HG03457 (cell line): ENCODE data around the gene KBTBD13.
A peak's percentile ranks its signal among the peaks of the same experiment; 100 is the strongest.
"Not testable (repeated sequence)": the region's sequence is repeated elsewhere in the genome, so short reads cannot be mapped to it uniquely, and the experiment has no call there.

Experiments
- ATAC-seq: cut with Tn5 transposase; IDR thresholded peaks from one replicate; pipeline ENCODE4 v1.9.1; 2021; ENCODE audit warnings: moderate number of reproducible peaks; ENCODE audit not compliant: unreplicated experiment

The KBTBD13 gene

DNA sequence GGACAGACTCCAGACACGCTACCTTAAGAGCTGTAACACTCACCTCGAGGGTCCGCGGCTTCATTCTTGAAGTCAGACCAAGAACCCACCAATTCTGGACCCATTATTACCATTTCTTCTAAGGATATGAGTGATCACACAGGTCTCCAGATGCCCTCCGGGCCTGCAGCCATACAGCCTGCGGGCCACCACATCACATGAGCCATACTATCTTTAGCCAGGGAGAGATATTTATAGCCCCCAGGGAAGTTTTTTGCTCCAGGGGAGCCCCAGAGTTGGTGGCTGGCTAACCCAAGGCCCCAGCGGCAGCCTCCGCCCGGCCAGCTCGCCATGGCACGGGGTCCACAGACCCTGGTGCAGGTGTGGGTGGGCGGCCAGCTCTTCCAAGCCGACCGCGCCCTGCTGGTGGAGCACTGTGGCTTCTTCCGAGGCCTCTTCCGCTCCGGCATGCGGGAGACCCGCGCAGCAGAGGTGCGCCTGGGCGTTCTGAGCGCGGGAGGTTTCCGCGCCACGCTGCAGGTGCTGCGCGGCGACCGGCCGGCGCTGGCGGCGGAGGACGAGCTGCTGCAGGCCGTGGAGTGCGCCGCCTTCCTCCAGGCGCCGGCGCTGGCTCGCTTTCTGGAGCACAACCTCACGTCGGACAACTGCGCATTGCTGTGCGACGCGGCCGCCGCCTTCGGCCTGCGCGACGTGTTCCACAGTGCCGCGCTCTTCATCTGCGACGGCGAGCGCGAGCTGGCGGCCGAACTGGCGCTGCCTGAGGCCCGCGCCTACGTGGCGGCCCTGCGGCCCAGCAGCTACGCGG, at the start of gene KBTBD13:
KBTBD13 (plus strand) TSS at position 261 of the 805 bp plus-strand sequence; CDS start at position 331, 70 bp downstream.
- no peak for ATAC-seq

DNA sequence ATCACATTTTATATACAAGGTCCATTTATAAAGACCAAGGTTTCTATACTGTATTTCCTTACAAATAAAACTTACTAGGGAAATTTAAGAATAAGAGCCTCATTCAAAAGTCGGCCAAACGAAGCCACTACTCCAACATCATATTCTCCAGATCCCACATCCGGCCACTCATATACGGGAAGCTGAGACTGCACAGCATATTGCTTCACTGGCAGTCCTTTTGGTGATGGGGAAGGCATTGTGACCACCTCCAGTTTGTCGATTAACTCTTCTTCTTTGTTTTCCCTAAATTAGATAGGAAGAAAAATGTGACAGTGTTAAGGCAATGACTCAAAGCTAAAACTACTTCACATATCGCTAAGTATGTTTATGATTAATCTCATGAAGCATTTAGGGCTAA, 49.8 kb upstream of the KBTBD13 start:
- no peak for ATAC-seq

DNA sequence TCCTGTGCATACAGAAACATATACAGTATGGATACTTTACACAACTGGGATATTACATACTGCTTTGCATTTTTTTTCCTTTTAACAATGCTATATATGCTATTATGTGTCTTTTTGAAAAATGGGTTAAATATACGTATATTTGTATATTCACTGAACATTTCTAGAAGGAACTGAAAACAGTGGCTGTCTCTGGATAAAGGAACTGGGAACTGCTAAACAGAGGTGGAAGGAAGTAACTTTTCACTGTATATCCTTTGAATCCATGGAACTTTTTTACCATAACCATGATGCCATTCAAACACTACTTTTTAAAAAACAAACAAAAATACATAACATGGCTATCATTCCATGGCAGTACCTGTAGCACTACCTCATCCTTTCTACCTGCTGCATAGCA, 49.0 kb upstream of the KBTBD13 start:
- no peak for ATAC-seq

DNA sequence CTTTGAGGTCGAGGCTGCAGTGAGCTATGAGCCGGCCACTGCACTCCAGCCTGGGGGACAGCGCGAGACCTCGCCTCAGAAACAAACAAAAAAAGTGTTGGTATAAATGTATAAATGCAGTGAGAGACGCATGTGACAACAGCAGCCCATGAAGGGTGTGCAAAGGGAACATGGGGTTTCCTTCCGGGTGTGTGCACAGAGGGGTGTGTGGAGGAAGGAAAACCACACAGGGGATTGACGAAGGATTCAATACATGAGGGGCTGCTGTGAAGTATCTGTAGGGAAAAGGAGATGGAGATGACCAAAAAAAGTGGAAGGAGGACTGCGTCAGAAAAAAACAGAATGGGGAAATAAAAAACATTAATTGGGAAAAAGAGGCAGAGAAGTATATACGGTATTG, 48.2 kb upstream of the KBTBD13 start:
- no peak for ATAC-seq

DNA sequence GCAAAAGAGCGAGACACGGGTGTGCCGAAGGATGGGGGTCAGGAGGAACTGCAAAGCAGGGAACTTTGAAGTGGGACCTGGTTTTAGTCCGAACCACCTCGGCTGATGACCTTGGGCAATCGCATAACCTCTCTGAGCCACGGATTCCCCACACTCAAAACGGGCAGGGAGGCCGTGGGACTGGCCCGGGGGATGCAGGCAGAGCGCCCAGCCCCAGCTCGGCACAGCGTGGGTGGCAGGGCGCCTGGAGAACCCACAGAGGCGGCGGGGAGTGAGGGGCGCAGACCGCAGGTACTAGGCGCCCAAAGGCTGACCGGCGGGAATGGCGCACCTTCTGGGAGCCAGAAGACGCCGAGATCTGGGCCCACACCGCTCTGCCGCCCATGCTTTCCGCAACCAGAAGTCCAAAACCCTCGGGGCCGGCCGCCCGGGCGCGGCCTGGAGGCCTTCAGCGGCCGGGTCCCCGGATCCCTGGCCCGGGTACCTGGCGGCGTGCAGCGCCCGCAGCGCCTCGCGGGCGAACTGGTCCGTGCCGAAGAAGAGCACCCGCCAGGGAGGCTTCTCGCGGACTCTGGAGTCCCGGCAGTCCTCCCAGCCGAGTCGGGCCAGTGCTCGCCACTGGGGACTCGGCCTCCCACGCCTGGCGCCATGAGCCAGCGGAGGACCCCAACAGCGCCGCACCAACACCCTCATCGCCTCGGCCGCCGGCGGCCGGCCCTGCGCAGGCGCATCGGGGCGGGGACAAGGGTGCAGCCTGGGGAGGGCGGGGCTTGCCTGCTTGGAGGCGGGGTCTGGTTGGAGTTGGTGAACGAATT, 47.4 kb upstream of the KBTBD13 start, which contains the start of gene MTFMT:
MTFMT (minus strand) TSS at position 719 of the 815 bp plus-strand sequence; CDS start at position 693, 26 bp downstream.
- no peak for ATAC-seq

DNA sequence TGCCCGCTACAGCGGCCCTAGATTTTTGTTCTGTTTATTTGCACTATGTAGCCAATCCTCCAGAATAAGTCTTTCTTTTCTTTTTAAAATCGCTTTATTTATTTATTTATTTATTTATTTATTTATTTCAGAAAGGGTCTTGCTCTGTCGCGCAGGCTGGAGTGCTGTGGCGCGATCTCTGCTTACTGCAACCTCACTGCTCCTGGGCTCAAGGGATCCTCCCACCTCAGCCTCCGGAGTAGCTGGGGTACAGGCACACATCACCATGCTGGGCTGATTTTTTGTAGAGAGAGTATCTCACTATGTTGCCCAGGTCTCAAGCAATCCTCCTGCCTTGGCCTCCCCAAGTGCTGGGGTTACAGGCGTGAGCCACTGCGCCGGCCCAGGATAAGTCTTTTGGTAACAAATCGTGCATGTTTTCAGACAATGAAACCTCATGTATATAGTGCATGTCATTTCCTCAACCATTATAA, 46.8 kb upstream of the KBTBD13 start:
- no peak for ATAC-seq

DNA sequence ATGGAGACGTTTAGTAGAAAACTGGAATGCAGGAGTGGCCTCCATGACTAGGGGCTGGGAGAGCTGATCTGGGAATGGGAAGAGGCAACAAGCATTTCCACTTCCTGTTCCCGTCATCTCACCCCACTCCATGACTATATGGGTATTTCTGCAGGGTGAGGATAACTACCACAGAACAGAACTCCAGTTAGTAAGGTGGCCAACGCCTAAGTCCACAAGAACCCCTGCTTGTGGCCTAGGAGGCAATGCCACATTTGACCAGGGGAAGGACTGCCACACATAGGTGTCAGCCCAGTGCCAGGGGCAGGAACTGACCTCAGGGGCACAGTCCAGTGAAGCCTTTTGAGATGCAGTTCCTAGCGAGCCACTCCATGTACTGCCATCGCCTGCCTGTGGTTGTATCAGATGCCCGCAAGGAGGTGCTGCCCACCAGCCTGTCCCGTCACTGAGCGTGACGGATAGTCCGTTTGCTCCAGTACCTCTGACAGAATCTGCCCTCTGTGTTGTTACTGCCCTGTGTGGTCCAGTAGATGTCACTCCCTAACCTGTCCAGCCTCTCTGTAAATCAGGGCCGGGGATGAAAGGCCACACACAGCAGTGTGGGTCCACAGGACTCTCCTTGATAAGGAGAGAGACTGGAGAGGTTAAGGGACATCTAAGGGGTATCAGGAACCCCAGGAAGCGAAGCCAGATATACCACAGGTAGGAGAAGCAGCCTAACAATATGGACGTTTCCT, 43.6 kb upstream of the KBTBD13 start:
- no peak for ATAC-seq

DNA sequence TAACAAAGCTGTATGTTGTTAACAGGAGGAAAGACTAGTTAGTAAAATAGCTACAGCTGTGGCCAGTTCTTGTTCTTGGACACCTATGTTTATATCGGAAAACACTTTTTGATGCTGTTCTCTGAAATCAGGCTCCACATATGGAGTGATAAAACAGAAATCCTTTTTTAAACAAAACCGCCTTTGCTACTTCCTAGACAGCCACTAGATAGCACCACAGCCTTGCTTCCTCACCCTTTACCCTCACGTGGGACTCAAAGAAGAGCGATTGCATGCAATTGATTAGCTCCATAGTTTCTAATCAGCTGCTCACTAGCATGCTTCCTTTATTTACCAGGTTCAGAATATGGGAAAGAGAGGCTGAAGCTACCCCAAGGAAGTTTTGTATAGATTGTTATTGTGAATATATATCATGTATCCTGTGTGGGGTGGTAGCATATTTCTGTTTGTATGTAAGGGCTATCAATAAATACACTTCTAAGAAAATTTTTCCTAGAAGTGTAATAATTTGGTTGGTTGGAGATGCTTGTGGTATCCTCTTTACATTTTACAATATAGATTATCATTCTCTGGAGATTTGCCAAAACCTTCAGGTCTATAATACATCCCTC, 42.8 kb upstream of the KBTBD13 start:
- ATAC-seq = no peak

DNA sequence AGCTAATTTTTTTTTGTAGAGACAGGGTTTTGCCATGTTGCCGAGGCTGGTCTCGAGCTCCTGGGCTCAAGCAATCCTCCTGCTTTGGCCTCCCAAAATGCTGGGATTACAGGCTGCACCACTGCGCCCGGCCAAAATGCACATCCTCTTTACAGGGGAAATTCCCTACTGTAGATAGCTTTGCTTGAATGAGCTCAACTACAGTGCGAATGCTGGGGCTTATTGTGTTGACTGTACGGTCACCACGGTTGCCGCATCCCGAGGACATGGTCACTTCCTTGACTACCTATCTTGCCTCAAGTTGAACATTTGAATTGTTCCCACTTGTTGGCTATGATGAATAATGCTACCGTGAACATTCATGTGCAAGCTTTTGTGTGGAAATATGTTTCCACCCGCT, 41.8 kb upstream of the KBTBD13 start:
- ATAC-seq = no peak

DNA sequence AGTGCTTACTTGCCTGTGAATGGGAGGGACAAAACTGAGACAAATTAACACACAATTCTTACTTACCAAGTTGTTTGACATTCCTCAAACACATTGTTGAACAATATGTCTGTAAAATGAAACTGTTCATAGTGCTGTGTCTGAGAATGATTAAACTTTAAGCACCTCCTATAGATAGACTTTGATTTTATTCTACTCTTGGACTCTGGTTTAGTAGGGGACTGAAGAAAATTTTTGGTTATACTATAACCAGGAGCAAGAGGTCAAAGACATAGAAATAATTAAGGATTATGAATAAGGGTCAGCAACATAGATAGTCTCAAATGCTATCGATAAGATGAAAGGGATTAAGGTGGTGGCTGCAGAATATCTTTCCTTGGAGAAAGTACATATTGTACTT, 39.2 kb upstream of the KBTBD13 start:
- ATAC-seq = no peak

DNA sequence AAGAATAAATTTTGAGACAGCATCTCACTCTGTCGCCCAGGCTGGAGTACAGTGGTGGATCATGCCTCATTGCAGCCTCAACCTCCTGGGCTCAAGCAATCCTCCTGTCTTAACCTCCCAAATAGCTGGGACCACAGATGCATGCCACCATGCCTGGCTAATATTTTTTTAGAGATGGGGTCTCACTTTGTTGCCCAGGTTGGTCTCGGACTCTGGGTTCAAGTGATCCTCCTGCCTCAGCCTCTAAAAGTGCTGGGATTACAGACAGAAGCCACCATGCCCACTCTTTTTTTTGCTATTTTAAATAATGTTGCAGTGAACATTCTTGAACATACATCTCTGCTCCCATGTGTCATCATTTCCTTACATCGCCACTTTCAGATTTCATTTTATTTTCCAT, 38.1 kb upstream of the KBTBD13 start:
- ATAC-seq = no peak

DNA sequence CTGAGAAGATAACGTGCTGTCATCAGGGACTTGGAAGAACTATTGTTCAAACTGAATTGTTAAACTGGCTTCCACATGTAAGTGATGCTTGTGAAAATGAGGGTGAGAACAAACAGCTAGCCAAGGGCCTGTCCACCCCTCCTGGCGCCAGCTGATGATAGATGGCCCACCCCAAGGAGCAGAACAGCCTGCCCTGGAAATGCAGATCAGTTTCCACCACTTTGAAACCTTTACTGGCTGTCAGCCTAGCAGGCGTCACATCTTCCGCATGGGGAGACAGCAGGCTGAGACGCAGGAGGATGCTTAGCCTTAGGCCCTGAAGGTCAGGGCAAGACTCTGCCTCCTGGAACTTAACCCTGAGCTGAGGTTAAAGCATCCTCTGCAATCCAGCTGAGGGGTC, 37.7 kb upstream of the KBTBD13 start:
- ATAC-seq = no peak

DNA sequence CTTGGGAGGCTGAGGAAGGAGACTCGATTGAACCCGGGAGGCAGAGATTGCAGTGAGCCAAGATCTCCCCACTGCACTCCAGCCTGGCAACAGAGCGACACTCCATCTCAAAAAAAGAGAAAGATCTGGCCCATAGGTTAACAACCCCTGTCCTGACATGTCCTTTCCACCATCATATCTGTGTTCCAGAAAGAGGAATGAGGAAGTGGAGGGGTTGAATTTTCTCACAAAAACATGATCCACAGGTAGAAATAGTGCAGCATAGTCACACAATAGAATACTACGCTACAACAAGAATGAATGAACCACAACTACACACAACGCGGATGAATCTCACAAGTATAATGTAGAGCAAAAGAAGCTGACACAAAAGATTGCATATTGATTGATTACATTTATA, 36.1 kb upstream of the KBTBD13 start:
- no peak for ATAC-seq

DNA sequence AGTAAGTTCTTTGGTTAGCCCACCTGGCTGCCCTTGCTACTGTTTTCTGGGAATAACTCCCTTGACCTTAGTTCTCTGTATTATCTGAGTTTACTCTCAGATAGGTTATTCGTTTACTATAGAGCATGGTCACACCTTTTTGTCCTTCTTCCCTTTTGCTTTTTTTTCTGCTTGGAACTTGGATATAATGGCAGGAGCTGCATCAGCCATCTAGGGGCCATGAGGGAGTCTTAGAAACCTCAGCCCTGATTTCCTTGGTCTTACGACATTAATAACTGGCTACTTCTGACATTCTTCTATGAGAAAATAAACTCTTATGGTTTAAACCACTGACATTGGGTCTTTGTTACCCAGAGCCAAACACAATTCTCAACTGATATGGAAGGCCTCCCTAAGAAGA, 34.8 kb upstream of the KBTBD13 start:
- no peak for ATAC-seq

DNA sequence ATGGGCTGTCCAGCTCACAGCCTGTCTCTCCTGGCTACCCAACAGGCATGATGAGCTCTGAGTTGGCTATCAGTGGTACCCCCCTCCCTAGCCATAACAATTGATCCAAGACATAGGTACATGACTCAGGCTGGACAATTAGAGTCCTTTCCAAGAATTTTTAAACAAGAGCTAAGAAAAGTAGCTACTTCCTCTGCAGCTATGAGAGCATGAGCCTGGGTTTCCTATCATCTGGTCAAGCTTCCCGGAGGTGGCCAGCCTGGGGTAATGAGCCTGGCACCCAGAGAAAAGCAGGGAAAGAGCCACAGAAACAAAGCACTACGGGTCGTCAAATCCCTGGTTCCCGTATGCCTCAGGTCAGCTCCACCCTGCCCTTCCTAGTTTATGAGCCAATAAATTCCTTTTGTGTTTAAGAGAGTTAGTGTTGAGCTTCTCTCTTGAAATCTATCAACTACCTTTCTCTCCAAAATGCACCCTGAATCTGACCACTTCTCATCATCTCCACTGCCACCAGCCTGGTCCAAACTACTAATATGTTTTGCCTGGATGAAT, 33.7 kb upstream of the KBTBD13 start:
- ATAC-seq = no peak

DNA sequence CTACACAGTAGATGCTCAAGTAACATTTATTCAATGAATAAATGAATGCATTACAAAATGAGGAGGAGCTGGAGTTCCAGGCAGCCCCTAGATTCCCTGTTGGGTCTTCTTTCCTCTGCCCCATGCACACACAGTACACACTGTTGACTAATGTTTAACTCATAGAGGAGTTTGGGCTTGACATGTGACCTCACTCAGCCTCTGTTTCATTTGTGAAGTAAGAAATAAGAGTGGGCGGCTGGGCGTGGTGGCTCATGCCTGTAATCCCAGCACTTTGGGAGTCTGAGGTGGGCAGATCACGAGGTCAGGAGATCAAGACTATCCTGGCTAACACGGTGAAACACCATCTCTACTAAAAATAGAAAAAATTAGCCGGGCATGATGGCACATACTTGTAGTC, 32.3 kb upstream of the KBTBD13 start:
- not testable (repeated sequence) for ATAC-seq

DNA sequence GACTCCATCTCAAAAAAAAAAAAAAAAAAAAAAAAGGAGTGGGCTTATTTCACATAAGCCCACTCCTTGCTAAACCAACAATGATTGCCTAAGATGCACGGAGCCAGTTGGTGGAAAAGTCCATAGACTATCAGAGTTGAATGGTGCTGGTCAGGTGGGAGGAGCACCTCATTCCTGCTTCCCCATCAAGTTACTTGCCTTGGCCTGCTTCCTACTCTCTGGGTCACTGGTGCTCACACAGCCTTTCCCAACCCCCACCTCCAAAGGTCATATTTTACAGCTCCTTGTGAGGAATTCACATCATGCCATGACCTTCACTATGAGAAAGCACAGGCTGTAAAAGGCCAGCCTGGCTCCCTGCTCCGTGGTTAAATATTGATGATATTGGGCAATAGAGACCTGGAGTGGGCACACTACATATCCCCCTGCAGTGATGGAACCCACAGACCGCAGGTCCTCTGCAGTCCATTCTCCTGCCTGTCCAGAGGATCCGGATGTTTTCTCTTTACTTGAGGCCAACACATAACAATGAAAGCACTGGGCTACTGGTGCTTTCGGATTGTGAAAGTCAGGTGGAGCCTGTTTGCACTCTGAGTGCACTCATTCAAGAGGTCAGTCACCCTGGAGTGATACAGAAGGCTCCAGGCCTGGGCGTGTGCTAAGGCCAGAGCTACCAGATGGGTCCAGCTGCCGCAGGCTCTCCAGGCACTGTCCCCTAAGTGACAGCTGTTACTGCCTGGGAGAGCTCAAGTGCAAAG, 31.6 kb upstream of the KBTBD13 start, which contains the start of gene SLC51B:
SLC51B (plus strand) TSS at position 664 of the 758 bp plus-strand sequence. CDS start 4,618 bp downstream, outside the sequence.
- no peak for ATAC-seq

DNA sequence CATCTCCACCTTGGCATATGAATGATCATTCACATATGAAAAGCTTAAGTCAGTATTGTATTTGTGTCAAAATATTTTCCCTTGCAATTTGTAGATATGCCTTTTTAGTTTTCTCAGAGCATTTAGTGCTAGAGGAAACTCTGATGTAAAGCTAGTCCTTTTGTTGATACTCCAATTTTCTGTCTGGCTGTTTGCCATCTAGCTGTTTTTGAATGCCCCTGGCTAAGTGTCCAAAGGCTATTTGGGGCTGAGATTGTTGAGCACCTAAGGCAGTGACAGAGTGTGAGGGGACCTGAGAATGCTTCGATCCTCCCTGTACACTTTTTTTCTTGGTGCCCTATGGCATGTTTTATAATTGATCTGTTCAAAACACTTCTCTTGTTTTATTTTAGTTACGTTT, 28.3 kb upstream of the KBTBD13 start:
- ATAC-seq = no peak

DNA sequence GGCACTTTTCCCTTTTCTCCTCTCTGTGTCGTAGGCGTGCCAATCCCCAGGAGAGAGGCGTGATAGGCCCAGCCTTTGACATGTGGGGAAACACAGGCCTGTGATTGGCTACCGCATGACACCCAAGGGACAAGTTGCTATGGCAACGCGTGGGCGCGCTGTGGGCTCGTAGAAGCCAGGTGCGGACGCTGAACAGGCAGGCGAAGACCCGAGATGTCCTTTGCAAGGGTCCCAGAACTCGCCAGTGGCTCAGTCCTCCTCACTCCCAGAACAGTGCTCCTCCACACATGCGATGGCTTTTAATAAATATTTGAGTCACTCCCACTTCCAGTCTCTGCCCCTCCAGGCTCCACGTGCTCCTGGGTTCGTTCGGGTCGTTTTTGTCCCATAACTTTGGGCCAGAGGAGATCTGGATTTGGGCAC, 27.1 kb upstream of the KBTBD13 start:
- ATAC-seq = peak; percentile 77

DNA sequence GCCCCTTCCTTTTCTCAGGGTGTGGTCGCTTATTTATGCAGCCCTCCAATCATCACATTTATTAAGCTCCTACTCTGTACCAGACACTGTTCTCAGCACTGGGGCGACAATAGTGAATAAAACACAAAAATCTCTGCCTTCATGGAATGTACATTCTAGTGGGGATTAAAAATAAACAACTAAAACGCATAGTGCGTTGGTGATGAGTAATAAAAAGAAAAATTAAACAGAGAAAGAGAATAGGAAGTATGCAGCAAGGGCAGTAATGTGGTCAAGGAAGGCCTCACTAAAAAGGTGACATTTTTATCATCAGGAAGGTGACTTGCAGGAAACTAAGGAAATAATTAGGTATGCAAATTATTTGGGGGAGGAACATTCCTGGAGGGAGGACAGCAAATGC, 26.3 kb upstream of the KBTBD13 start:
- ATAC-seq = no peak
